K562 (cell line): Measurements from ENCODE around the gene MEIKIN.

ENCODE experiments used
- FOSL1 ChIP-seq: fragments of 200-800 bp; sonication (Bioruptor generic); conservative IDR thresholded peaks from 2 replicates; pipeline ENCODE4 v1.6.1; 2016; ENCODE audit warnings: missing genetic modification characterization, missing compliant biosample characterization
- MAFK ChIP-seq: IDR thresholded peaks from 2 replicates; pipeline ENCODE4 v1.6.1; 2011; ENCODE audit warnings: low read length, improper control_type of control experiment
- NFYB ChIP-seq: IDR thresholded peaks from 2 replicates; pipeline ENCODE4 v1.6.1; 2011; ENCODE audit warnings: mild to moderate bottlenecking, moderate library complexity; ENCODE audit not compliant: insufficient read length; ENCODE audit errors: extremely low read depth
- SAFB2 ChIP-seq: fragments of 200-400 bp; formaldehyde crosslinking; IDR thresholded peaks from 2 replicates; pipeline ENCODE4 v1.6.1; 2018; ENCODE audit warnings: borderline replicate concordance, low read length, low read depth, moderate library complexity; ENCODE audit not compliant: severe bottlenecking
- TF ChIP-seq, protein P1 (sequence below): fragments of 150-350 bp; conservative IDR thresholded peaks from 2 replicates; pipeline ENCODE4 v1.6.1; 2014; ENCODE audit warnings: low read length
- TF ChIP-seq, protein P2 (sequence below), 3 experiments: IDR thresholded peaks in 2 of 3; conservative IDR thresholded peaks in 1 of 3; 2 replicates each; pipeline ENCODE4 v1.5.1; 2011 to 2012; ENCODE audit warnings: low read length in 3 of 3, mild to moderate bottlenecking in 3 of 3, control low read depth in 2 of 3, improper control_type of control experiment in 1 of 3, inconsistent platforms in 1 of 3, low read depth in 1 of 3, mixed read lengths in 1 of 3, moderate library complexity in 1 of 3; ENCODE audit not compliant: insufficient read depth in 2 of 3

DNA sequence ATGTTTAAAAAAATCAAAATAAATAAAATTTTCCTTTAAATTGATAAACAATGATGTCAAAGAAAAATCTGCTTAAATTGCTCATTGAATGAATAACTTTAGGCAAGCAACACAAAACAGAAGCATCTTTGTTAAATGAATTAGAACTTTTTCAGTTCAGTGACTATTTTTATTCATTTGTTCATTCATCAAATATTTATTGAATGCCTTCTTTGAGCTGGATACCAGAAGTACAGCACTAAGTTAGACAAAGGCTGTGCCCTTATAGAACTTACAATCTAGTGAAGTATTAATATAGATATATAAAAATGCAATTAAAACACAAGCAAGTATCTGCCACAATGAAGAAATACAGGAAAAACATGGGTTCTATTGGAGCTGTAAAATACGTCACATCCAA lies 159.4 kb downstream of the MEIKIN start:
- TF ChIP-seq, protein P1, sequence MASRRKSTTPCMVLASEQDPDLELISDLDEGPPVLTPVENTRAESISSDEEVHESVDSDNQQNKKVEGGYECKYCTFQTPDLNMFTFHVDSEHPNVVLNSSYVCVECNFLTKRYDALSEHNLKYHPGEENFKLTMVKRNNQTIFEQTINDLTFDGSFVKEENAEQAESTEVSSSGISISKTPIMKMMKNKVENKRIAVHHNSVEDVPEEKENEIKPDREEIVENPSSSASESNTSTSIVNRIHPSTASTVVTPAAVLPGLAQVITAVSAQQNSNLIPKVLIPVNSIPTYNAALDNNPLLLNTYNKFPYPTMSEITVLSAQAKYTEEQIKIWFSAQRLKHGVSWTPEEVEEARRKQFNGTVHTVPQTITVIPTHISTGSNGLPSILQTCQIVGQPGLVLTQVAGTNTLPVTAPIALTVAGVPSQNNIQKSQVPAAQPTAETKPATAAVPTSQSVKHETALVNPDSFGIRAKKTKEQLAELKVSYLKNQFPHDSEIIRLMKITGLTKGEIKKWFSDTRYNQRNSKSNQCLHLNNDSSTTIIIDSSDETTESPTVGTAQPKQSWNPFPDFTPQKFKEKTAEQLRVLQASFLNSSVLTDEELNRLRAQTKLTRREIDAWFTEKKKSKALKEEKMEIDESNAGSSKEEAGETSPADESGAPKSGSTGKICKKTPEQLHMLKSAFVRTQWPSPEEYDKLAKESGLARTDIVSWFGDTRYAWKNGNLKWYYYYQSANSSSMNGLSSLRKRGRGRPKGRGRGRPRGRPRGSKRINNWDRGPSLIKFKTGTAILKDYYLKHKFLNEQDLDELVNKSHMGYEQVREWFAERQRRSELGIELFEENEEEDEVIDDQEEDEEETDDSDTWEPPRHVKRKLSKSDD, result no peak
- TF ChIP-seq FOSL1 (tag) (no peak), SAFB2 (no peak), MAFK (no peak), NFYB (no peak)
- TF ChIP-seq, protein P2, sequence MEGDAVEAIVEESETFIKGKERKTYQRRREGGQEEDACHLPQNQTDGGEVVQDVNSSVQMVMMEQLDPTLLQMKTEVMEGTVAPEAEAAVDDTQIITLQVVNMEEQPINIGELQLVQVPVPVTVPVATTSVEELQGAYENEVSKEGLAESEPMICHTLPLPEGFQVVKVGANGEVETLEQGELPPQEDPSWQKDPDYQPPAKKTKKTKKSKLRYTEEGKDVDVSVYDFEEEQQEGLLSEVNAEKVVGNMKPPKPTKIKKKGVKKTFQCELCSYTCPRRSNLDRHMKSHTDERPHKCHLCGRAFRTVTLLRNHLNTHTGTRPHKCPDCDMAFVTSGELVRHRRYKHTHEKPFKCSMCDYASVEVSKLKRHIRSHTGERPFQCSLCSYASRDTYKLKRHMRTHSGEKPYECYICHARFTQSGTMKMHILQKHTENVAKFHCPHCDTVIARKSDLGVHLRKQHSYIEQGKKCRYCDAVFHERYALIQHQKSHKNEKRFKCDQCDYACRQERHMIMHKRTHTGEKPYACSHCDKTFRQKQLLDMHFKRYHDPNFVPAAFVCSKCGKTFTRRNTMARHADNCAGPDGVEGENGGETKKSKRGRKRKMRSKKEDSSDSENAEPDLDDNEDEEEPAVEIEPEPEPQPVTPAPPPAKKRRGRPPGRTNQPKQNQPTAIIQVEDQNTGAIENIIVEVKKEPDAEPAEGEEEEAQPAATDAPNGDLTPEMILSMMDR (IDR thresholded peaks at IDR 0.05 in 2 of 3, conservative IDR thresholded peaks at IDR 0.05 in 1 of 3; ENCODE audit: insufficient read depth in 2 of 3, low read depth in 1 of 3, low read length in 3 of 3), result no peak
